ENCODE measurements around the gene PBX2.

GRCh38 chr6:32213649-32214048 is 23.6 kb upstream of the PBX2 start:
- TF ChIP-seq CTCF (IDR thresholded peaks at IDR 0.05; ENCODE audit: low read depth, low read length, missing input control), result no peak
- no peak for TF ChIP-seq TAF1 (conservative IDR thresholded peaks at IDR 0.05)
- TF ChIP-seq GABPA (IDR thresholded peaks at IDR 0.05 in 1 of 2, conservative IDR thresholded peaks at IDR 0.05 in 1 of 2), result no peak
- no peak for TF ChIP-seq EGR1 (IDR thresholded peaks at IDR 0.05; ENCODE audit: low read depth in 2 of 2)
- TF ChIP-seq RAD21 (IDR thresholded peaks at IDR 0.05), result no peak
